Heart left ventricle (tissue), 13 donors: ENCODE results near the gene DFFB.

ENCODE experiments used
- CTCF ChIP-seq, 12 donors: fragments of 200-600 bp; sonication (generic) in 4 of 12; IDR thresholded peaks; one replicate each; pipeline versions ENCODE4 v1.5.0 to v1.8.0; 2018 to 2022; ENCODE audit warnings: antibody characterized with exemption in 12 of 12, mild to moderate bottlenecking in 5 of 12
- POLR2A ChIP-seq, 2 donors: fragments of 450-650 bp; IDR thresholded peaks; one replicate each; pipeline ENCODE4 v1.6.1; 2017; ENCODE audit warnings: antibody characterized with exemption in 2 of 2, mild to moderate bottlenecking in 2 of 2, moderate library complexity in 2 of 2
- donor health status: ischemic (EF 13 %, LVEDD 7.1; RV severe dilation, severe dysfunction).
- donor health status: DM: no; HTN: yes; CAD: no.
- donor health status: DM: no; HTN: no; CAD: no.
- donor health status: ischemic (EF 25% LVEDD 6.9; RV normal size, moderate dysfunction).
- donor health status: ischemic (EF 25% LVEDD 5.7; RV mildly dilated, moderate dysfunction).
- donor health status: ischemic (EF 35%, LVEDD 5.7; RV mildly dilated, moderate dysfunction).
- donor health status: nonischemic (EF 11% LVEDD 7.7; RV severe dilation, severe dysfunction).
- donor health status: DM: yes; HTN: yes; CAD: no.
- donor health status: PGD.
- donor health status: ischemic (EF 29% LVEDD 5.4; RV normal size, mild dysfunction).
- donor health status: nonischemic (EF 23%, LVEDD 6.1; RV moderate dilation, normal function).

GRCh38 chr1:3918966-3919611, 61.8 kb downstream of the DFFB start:
- no peak for TF ChIP-seq CTCF (IDR thresholded peaks at IDR 0.05)
- TF ChIP-seq POLR2A (IDR thresholded peaks at IDR 0.05) = no peak
